HT-29 (cell line): ENCODE measurements around the gene ATF3. TPM values are rescaled to one million over a fixed set of nuclear protein-coding genes. Genes with fewer than 3 reads are reported as not detected.

Experiments used
- DNase-seq: peaks from one replicate; pipeline ENCODE4 v3.0.0-alpha.2; 2015; ENCODE audit warnings: low spot score
- total RNA-seq: library from RNA; depleted of rRNA; stranded (reverse); fragments of >200 nt; shearing (Covaris generic); gene quantifications from 2 replicates; pipeline ENCODE4 v1.2.3, GENCODE V29; 2014; rRNA removed

Gene ATF3, protein sequence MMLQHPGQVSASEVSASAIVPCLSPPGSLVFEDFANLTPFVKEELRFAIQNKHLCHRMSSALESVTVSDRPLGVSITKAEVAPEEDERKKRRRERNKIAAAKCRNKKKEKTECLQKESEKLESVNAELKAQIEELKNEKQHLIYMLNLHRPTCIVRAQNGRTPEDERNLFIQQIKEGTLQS
- total RNA-seq, result 104 and 105 TPM in 2 replicates

GRCh38 chr1:212608392-212608958 lies at the start of gene ATF3:
ATF3 (plus strand) TSS chr1:212608761; CDS start chr1:212615022, 6,261 bp downstream.
- peak; percentile 97 for DNase-seq

GRCh38 chr1:212559929-212560328 lies 48.6 kb upstream of the ATF3 start:
- DNase-seq, result no peak

DNA sequence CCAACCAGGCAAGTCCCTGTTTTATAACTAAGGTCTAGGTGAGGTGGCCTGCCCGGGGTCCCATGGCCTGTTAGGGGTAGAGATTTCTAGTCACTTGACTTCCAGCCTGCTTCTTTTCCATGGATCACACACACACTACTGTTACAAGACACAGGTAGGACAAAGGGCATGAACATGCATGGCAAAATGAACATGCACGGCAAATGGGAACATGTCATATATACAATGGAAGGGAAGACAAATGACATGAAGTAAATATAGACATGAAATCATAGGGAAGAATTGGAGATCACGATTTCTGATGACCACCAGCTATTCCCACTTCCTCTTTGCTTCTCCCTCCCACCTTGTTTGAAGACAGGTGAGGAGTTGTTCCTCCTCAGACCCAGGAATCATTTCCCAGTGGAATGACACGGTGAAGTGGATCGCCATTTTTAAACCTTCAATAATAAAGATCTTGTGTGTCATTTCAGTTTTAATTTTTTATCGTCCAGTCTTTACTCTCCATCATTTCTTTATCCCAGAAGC lies 47.6 kb upstream of the ATF3 start:
- no peak for DNase-seq

DNA sequence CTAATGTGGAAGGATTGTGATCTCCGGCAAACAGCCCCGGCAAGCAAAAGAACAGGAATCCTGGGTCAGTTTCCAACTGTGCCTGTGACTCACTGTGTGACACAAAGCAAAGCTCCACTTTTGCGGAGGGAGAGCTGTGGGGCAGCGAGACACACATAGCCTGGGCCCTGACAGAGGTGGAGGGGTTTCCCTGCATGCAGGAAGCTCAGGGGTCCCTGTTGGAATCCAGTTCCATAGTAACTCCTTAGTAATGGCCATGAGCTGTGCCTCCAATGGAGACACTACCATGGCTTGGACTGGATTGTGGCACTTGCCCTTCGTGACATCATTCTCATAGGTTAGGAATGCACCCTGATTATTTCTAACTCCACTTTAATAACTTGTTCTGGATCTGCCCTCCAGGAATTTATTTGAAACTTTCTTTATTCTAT lies 47.0 kb upstream of the ATF3 start:
- DNase-seq, result no peak

- no peak for DNase-seq
Observed at GRCh38 chr1:212562771-212563170, 45.8 kb upstream of the ATF3 start.

DNA sequence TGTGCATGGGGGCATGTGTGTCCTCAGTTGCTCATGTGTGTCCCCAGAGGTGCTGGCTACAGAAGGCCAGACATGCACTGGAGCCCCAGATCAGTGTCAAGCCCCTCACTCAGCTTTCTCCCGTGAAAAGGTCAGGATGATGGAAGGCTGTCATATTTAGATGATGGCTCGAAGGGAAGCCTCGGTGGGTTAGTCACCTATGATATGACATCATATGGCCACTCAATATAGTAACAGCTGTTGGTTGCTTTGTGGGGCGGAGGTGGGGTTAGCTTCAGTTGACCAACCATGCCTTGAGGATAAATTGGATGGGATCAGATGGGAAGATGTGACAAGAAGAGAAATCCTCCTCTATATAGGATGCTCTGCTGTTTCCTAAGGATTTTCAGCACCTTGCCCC lies 43.5 kb upstream of the ATF3 start:
- DNase-seq, result no peak

DNA sequence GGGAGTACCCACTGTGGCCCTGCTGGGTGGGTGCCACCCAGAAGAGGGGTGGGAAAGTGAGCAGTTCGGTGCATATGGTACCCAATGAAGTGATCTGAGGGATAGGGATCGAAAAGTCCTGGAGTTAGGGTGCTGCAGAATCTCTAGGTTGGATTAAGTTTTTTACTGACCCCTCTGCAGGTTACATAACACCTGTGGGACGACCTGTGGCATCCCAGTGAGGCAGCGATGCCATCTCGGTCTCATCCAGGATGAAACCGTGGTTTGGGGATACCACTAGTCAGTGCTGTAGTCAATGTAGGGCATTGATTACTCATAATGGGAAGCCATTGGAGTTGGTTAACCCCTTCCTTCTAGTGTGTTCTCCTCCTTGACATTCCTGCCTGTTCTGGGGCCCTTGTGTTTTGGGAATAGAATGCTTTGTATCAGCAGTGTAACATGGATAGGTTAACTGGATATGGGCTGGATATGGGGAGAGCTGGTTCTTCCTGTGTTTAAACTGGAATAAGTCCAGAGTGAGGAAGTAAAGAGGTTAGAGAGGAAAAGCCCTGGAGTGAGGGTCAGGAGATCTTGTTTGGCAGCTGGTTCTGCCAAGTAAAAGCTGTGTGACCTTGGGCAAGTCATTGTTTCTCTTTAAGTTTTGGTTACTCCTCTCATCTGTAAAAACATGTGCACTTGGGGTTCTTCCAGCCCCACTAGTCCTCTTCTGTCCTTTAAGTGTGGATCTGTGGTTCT lies 42.8 kb upstream of the ATF3 start:
- DNase-seq, result no peak

- peak; percentile 70 for DNase-seq
Observed at GRCh38 chr1:212566522-212567479, 41.8 kb upstream of the ATF3 start.

- DNase-seq, result no peak
Observed at GRCh38 chr1:212567638-212568037, 40.9 kb upstream of the ATF3 start.

GRCh38 chr1:212568978-212569537 lies 39.5 kb upstream of the ATF3 start:
- DNase-seq, result no peak

DNA sequence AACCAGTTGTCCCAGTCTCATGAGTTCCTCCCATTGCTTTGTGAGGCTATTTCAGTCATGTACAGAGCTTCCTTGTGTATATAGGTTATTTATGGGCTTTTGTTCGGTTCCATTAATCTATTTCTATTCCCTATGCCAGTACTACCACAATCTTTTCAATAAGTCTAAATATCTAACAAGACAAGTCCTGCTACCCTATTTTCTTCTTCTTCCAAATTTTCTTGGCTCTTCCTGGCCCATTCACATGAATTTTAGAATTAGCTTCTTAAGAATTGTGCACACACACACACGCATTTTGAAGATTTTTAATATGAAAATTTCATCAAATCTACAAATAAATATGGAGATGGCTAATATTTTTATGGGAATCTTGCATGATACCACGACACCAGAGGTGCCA lies 33.8 kb upstream of the ATF3 start:
- no peak for DNase-seq

GRCh38 chr1:212575333-212575732 lies 33.2 kb upstream of the ATF3 start:
- DNase-seq, result no peak

DNA sequence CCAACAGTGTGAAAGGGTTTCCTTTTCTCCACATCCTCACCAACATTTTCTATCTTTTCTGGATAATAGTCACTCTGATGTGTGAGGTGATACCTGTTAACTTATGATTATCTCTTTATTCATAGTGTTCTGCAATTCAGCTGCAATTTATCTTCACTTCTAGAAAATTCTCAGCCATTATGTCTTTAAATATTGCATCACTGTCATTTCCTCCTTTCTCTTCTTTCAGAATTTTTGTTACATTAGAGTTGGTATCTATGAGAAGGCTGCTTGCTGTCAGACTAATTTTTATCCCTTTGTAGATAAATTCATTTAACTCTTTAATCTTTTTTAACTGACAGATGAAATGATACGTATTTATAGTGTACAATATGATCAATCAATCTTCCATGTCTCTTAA lies 30.5 kb upstream of the ATF3 start:
- no peak for DNase-seq

GRCh38 chr1:212581034-212581433 lies 27.5 kb upstream of the ATF3 start:
- no peak for DNase-seq

- DNase-seq, result no peak
Observed at GRCh38 chr1:212582291-212582690, 26.3 kb upstream of the ATF3 start.

- DNase-seq, result no peak
Observed at GRCh38 chr1:212582808-212583615, 25.5 kb upstream of the ATF3 start.

GRCh38 chr1:212583643-212584042 lies 24.9 kb upstream of the ATF3 start:
- no peak for DNase-seq

DNA sequence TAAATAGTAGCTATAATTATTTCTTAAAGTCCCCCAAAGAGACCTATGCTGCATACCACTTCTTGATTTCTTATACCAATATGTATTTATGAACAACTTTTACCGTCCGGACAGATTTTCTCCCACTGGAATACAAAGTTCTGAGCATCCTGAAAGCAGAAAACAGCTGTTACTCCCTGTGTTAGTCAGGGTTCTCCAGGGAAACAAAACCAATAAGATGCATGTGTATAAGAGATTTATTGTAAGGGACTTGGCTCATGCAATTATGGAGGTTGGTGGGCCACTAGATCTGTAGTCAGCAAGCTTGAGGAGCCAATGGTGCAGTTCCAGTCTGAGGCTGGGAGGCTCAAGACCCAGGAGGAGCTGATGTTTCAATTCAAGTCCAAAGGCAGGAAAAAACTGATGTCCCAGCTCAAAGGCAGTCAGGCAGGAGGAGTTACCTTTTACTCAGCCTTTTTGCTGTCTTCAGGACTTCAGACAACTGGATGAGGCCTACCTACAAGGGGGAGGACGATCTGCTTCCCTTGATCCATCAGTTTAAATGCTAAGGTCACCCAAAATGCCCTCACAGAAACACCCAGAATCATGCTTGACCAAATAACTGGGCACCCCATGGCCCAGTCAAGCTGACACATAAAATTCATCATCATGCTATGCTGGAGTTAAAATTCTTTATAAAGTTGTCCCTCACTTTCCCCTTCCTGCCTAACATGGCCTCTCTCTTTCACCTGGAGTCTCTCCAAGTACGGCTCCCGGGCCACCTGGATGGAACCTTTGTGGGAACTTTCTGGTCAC lies 24.3 kb upstream of the ATF3 start:
- no peak for DNase-seq

- DNase-seq, result no peak
Observed at GRCh38 chr1:212585210-212585609, 23.4 kb upstream of the ATF3 start.
